NB4 (cell line): Measurements from ENCODE around the gene NDEL1.

ENCODE experiments used
- MAX ChIP-seq: IDR thresholded peaks from 2 replicates; pipeline ENCODE4 v1.6.1; 2011; ENCODE audit warnings: low read depth, low read length
- MYC ChIP-seq: IDR thresholded peaks from 2 replicates; pipeline ENCODE4 v1.6.1; 2011; ENCODE audit warnings: low read depth, low read length
- POLR2A ChIP-seq: IDR thresholded peaks from 2 replicates; pipeline ENCODE4 v1.6.1; 2011; ENCODE audit warnings: mild to moderate bottlenecking; ENCODE audit not compliant: insufficient read length; ENCODE audit errors: extremely low read depth
- TF ChIP-seq, protein P1 (sequence below): IDR thresholded peaks from one replicate; pipeline ENCODE4 v1.5.1; 2012; ENCODE audit warnings: low read depth, low read length

DNA sequence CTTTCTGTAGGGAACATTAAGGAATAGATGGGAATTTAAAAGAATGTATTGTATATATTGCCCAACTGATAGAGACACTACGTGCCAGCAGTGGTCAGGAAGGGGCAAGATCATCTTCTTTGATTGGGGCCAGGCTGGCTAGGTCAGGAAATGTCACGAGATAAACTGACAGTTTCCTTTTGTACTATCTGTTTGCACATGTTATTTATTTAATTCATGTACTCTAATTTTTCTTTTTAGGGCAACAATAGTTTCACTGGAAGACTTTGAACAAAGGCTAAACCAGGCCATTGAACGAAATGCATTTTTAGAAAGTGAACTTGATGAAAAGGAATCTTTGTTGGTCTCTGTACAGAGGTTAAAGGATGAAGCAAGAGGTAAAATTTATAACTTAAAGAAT is 12.6 kb downstream of the NDEL1 start:
- TF ChIP-seq POLR2A (no peak), MAX (no peak), MYC (no peak)
- TF ChIP-seq, protein P1, sequence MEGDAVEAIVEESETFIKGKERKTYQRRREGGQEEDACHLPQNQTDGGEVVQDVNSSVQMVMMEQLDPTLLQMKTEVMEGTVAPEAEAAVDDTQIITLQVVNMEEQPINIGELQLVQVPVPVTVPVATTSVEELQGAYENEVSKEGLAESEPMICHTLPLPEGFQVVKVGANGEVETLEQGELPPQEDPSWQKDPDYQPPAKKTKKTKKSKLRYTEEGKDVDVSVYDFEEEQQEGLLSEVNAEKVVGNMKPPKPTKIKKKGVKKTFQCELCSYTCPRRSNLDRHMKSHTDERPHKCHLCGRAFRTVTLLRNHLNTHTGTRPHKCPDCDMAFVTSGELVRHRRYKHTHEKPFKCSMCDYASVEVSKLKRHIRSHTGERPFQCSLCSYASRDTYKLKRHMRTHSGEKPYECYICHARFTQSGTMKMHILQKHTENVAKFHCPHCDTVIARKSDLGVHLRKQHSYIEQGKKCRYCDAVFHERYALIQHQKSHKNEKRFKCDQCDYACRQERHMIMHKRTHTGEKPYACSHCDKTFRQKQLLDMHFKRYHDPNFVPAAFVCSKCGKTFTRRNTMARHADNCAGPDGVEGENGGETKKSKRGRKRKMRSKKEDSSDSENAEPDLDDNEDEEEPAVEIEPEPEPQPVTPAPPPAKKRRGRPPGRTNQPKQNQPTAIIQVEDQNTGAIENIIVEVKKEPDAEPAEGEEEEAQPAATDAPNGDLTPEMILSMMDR = no peak
